GM21723 (cell line): ENCODE results near the gene SMAD6.
"Not testable (repeated sequence)": the region's sequence is repeated elsewhere in the genome, so short reads cannot be mapped to it uniquely, and the experiment has no call there.

Source experiments
- ATAC-seq: cut with Tn5 transposase; IDR thresholded peaks from one replicate; pipeline ENCODE4 v1.9.1; 2021; ENCODE audit warnings: mild to moderate bottlenecking, moderate library complexity; ENCODE audit not compliant: unreplicated experiment

SMAD6 gene

GRCh38 chr15:66755298-66756068 is 53.4 kb downstream of the SMAD6 start:
- no peak for ATAC-seq

GRCh38 chr15:66756295-66756694 is 54.3 kb downstream of the SMAD6 start:
- no peak for ATAC-seq

- ATAC-seq: no peak
Measured at GRCh38 chr15:66757030-66757429, 55.0 kb downstream of the SMAD6 start.

- no peak for ATAC-seq
Measured at GRCh38 chr15:66757521-66757920, 55.5 kb downstream of the SMAD6 start.

GRCh38 chr15:66758217-66758616 is 56.2 kb downstream of the SMAD6 start:
- ATAC-seq: not testable (repeated sequence)

- ATAC-seq: no peak
Measured at GRCh38 chr15:66758844-66759243, 56.8 kb downstream of the SMAD6 start.

GRCh38 chr15:66760097-66760967 is 58.3 kb downstream of the SMAD6 start:
- no peak for ATAC-seq

- no peak for ATAC-seq
Measured at GRCh38 chr15:66760968-66761725, 59.1 kb downstream of the SMAD6 start.

GRCh38 chr15:66761726-66762595 is 59.9 kb downstream of the SMAD6 start:
- ATAC-seq: no peak

- ATAC-seq: no peak
Measured at GRCh38 chr15:66763186-66764071, 61.4 kb downstream of the SMAD6 start.

- no peak for ATAC-seq
Measured at GRCh38 chr15:66764072-66764786, 62.2 kb downstream of the SMAD6 start.

GRCh38 chr15:66765478-66766281 is 63.6 kb downstream of the SMAD6 start:
- peak; percentile 61 for ATAC-seq

GRCh38 chr15:66766282-66767230 is 64.5 kb downstream of the SMAD6 start:
- ATAC-seq: no peak

GRCh38 chr15:66767240-66767659 is 65.2 kb downstream of the SMAD6 start:
- no peak for ATAC-seq

- ATAC-seq: no peak
Measured at GRCh38 chr15:66768987-66769386, 67.0 kb downstream of the SMAD6 start.

GRCh38 chr15:66770518-66771350 is 68.7 kb downstream of the SMAD6 start:
- ATAC-seq: no peak
